Heart right ventricle (tissue), 16 donors: ENCODE measurements around the gene GALNT14. TPM values are rescaled to one million over a fixed set of nuclear protein-coding genes. Genes with fewer than 3 reads are reported as not detected.

Experiments
- ATAC-seq, 8 donors: fragments of 200-7000 bp; cut with Tn5 transposase; one replicate each; pipeline ENCODE4 v1.9.1; 2020; ENCODE audit warnings: mild to moderate bottlenecking in 8 of 8, moderate library complexity in 8 of 8, moderate number of reproducible peaks in 1 of 8
- DNase-seq, 2 donors: peaks; one replicate each; pipeline ENCODE4 v3.0.0-alpha.2; 2020
- H3K27ac ChIP-seq, 10 donors: fragments of 200-600 bp; sonication (generic) in 2 of 10; one replicate each; pipeline versions ENCODE4 v1.5.0 to v1.8.0; 2020 to 2022; ENCODE audit warnings: mild to moderate bottlenecking in 3 of 10
- H3K27me3 ChIP-seq, 7 donors: fragments of 200-600 bp; one replicate each; pipeline ENCODE4 v1.8.0; 2021 to 2022; ENCODE audit warnings: mild to moderate bottlenecking in 2 of 7
- H3K36me3 ChIP-seq, 9 donors: fragments of 200-600 bp; sonication (generic) in 1 of 9; one replicate each; pipeline versions ENCODE4 v1.5.0 to v1.8.0; 2020 to 2022; ENCODE audit warnings: mild to moderate bottlenecking in 2 of 9
- H3K4me1 ChIP-seq, 9 donors: fragments of 200-600 bp; sonication (generic) in 1 of 9; one replicate each; pipeline versions ENCODE4 v1.5.0 to v1.8.0; 2020 to 2022; ENCODE audit warnings: mild to moderate bottlenecking in 4 of 9
- H3K4me3 ChIP-seq, 10 donors: fragments of 200-600 bp; sonication (generic) in 2 of 10; one replicate each; pipeline versions ENCODE4 v1.5.0 to v1.8.0; 2020 to 2022; ENCODE audit warnings: mild to moderate bottlenecking in 7 of 10, moderate library complexity in 2 of 10
- H3K9me3 ChIP-seq, 11 donors: fragments of 200-600 bp in 10 of 11; sonication (generic) in 2 of 11; one replicate each; pipeline versions ENCODE4 v1.5.0 to v1.8.0; 2013 to 2022; ENCODE audit warnings: mild to moderate bottlenecking in 2 of 11, control low read depth in 1 of 11, moderate library complexity in 1 of 11
- whole genome bisulfite sequencing, 2 donors: extraction: QIAGEN DNeasy Blood & Tissue Kit; methylation state at CpG; one replicate each; pipeline ENCODE4 v1.1.7; 2013; ENCODE audit warnings: inconsistent platforms in 1 of 2; 5-methylcytosine and 5-hydroxymethylcytosine counted together
- intact Hi-C, 10 donors: fragments of 100-400 bp; cut with DNase I; formaldehyde crosslinking; loops; one replicate each; pipeline versions ENCODE4 v1.11.1 to v1.14.2; 2022
- polyA plus RNA-seq, 2 donors: library from polyadenylated mRNA; stranded (reverse); fragments of 200-250 nt; gene quantifications; one replicate each; pipeline ENCODE4 v1.2.3, GENCODE V29; 2013
- total RNA-seq, 10 donors: library from RNA; stranded (reverse); fragmentation: NEBNext Ultra II Directional in 3 of 10; extraction: Animal tissue kit (Norgen Biotek cat#: 25700) in 3 of 10; gene quantifications; one replicate each; pipeline versions ENCODE4 v1.2.1 to v1.2.4, GENCODE V29; 2021 to 2023
- TF ChIP-seq, protein P1 (sequence below), 9 donors: fragments of 200-600 bp; sonication (generic) in 2 of 9; IDR thresholded peaks; one replicate each; pipeline versions ENCODE4 v1.5.0 to v1.8.0; 2021 to 2022; ENCODE audit warnings: antibody characterized with exemption in 9 of 9, mild to moderate bottlenecking in 5 of 9, moderate library complexity in 1 of 9
- donor health status: Arrhythmogenic right ventricular cardiomyopathy.
- donor health status: ischemic (EF 13 %, LVEDD 7.1; RV severe dilation, severe dysfunction).
- donor health status: healthy with polysubstance abuse.
- donor health status: DM: no; HTN: yes; CAD: no.
- donor health status: DM: no; HTN: no; CAD: no.
- donor health status: ischemic (EF 25% LVEDD 6.9; RV normal size, moderate dysfunction).
- donor health status: ischemic (EF 25% LVEDD 5.7; RV mildly dilated, moderate dysfunction).
- donor health status: healthy.
- donor health status: DM: yes; HTN: yes; CAD: no.
- donor health status: Ischemic cardiomyopathy.
- donor health status: ischemic (EF 35%, LVEDD 5.7; RV mildly dilated, moderate dysfunction).
- donor health status: nonischemic (EF 11% LVEDD 7.7; RV severe dilation, severe dysfunction).
- donor health status: DM: yes; HTN: yes; CAD: no.
- donor health status: PGD.
- donor health status: ischemic (EF 29% LVEDD 5.4; RV normal size, mild dysfunction).
- donor health status: nonischemic (EF 23%, LVEDD 6.1; RV moderate dilation, normal function).

Gene GALNT14
- total and polyA plus RNA-seq, 12 donors, result 0.17 to 1.4 (median 0.63) TPM; not detected in 2

DNA sequence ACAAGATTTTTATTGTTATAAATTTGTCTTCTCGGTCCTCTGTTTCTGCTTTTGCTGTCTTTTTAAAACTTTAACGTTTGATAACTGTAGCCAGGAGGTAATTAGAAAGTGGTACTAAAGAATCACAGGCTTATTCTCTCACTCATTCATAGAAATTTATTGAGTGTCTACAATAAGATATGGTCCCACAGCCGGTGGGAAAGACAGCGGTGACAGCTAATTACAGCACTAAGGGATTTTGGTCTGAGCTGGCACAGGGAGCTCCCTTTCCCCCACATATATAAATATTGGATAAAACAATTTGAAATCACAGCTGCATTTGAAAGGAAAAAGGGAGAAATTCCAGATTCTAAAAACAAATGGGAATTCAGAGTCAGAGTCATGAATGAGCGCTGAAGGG, 237.9 kb downstream of the GALNT14 start:
- peaks cover 0 to 12% (median 0%) of the 10 kb centered on the region in 11 donors for H3K9me3 ChIP-seq
- 71% methylated on average over 5 of the region's 5 CpGs for WGBS, 2 donors

DNA sequence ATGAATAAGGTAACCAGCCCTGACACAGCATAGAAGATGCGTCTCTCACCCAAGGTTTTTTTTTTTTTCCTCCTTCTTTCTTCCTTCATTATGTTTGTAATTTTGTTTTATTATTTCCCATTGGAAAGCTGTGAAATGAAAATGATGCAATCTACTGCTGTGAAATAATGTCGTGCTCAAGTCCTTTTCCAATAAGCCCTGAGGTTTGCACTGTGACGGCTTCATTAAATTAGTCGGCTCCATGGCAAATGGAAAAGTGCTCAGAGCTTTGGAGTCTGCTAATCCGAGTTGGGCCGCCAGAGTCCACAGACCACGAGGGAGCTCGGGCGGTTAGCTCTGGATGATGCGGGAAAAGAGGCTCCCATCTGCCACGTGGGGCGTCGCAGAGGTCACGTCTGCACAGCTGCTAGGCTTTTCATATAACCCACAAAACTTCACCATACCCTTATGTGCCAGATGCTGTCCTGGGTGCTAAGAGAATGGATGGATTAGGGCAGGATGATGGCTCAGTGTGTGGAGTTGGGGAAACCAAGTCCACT, 238.7 kb downstream of the GALNT14 start:
- ATAC-seq, result no peak
- H3K27me3 ChIP-seq, result peaks cover 0 to 3% (median 0%) of the 10 kb centered on the region in 7 donors
- TF ChIP-seq, protein P1, sequence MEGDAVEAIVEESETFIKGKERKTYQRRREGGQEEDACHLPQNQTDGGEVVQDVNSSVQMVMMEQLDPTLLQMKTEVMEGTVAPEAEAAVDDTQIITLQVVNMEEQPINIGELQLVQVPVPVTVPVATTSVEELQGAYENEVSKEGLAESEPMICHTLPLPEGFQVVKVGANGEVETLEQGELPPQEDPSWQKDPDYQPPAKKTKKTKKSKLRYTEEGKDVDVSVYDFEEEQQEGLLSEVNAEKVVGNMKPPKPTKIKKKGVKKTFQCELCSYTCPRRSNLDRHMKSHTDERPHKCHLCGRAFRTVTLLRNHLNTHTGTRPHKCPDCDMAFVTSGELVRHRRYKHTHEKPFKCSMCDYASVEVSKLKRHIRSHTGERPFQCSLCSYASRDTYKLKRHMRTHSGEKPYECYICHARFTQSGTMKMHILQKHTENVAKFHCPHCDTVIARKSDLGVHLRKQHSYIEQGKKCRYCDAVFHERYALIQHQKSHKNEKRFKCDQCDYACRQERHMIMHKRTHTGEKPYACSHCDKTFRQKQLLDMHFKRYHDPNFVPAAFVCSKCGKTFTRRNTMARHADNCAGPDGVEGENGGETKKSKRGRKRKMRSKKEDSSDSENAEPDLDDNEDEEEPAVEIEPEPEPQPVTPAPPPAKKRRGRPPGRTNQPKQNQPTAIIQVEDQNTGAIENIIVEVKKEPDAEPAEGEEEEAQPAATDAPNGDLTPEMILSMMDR (IDR thresholded peaks at IDR 0.05), result no peak
- peaks cover 0 to 7% (median 3%) of the 10 kb centered on the region in 9 donors for H3K4me1 ChIP-seq
- intact Hi-C loops, result no loop called here
- 90 to 91% methylated on average over 14 of the region's 14 CpGs for WGBS, 2 donors
- DNase-seq, result no peak
- peaks cover 0 to 12% (median 0%) of the 10 kb centered on the region in 11 donors for H3K9me3 ChIP-seq
- H3K36me3 ChIP-seq, result no peaks in the 10 kb centered on the region
- H3K4me3 ChIP-seq, result no peak overlapping the region
- H3K27ac ChIP-seq, result no peak overlapping the region

More for the DNA sequence above, 237.9 kb downstream of the GALNT14 start:
- intact Hi-C loops, result no loop called here
- ATAC-seq (no peak), DNase-seq (no peak)
- H3K4me3 ChIP-seq, result no peak overlapping the region
- peaks cover 0 to 3% (median 0%) of the 10 kb centered on the region in 7 donors for H3K27me3 ChIP-seq
- no peaks in the 10 kb centered on the region for H3K4me1 ChIP-seq
- H3K27ac ChIP-seq, result no peak overlapping the region
- H3K36me3 ChIP-seq, result no peaks in the 10 kb centered on the region
- TF ChIP-seq, protein P1 (IDR thresholded peaks at IDR 0.05), result no peak

DNA sequence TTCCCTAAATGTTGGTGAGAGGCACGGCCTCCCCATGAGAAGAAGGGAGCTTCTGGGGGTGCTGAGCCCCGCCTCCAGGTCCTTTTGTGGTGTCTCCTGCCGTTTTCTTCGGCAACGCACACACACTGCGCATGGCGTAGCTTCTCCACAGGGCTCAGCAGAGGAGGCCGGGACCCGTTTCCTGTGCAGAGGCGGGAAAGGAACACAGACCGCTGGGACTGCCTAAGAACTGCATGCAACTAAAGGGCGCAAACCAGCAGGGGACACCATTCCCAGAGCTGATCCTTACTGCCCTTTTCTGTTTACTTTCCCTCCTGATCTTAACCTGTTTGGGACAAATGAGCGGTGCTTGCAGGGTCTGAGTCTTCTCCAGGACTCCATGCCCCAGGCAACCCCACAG, 240.7 kb downstream of the GALNT14 start:
- ATAC-seq (no peak), DNase-seq (no peak)
- TF ChIP-seq, protein P1 (IDR thresholded peaks at IDR 0.05), result no peak
- Histone ChIP-seq H3K4me1 (peaks cover 0 to 12% (median 7%) of the 10 kb centered on the region in 9 donors), H3K27me3 (peaks cover 0 to 3% (median 0%) of the 10 kb centered on the region in 7 donors), H3K27ac (no peak overlapping the region), H3K4me3 (no peak overlapping the region), H3K36me3 (no peaks in the 10 kb centered on the region), H3K9me3 (peaks cover 0 to 12% (median 0%) of the 10 kb centered on the region in 11 donors)
- intact Hi-C loops, result no loop called here
- WGBS, 2 donors, result 90 to 91% methylated on average over 13 of the region's 13 CpGs

DNA sequence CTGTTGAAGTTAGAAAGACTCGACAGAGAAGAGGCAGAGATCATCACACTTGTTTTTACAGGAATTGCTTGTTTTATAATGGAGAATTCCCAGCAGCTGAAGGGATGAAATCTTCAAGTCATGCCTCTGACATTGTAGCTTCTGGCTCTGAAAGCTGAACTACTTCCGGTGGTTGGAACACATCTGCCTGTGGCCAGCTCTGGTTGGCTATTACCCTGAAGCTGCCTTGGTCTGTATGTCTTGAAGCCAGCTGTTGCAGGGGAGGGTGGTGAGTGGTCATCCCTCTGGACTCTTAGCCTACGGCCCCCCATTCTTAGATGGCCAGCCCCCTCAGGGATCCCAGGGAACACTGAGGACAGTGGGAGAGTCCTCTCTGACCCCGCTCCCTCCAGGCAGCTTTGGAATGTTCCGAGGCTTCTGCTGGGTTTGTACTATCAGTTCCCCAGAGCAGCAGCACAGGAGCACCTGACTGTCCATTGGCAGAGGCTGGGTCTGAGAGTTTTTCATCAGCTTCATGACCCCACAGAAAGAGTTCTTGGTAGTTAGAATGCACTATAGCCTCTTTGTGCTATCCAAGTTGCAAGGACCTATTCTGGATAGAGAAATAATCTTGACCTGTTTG, 243.6 kb downstream of the GALNT14 start:
- Histone ChIP-seq H3K4me1 (peaks cover 0 to 12% (median 7%) of the 10 kb centered on the region in 9 donors), H3K36me3 (no peaks in the 10 kb centered on the region), H3K4me3 (no peak overlapping the region), H3K9me3 (peaks cover 0 to 14% (median 0%) of the 10 kb centered on the region in 11 donors), H3K27me3 (no peaks in the 10 kb centered on the region), H3K27ac (no peak overlapping the region)
- TF ChIP-seq, protein P1 (IDR thresholded peaks at IDR 0.05), result no peak
- ATAC-seq (peak in 4 of 8 donors; percentile 23 to 70 (median 56)), DNase-seq (no peak)
- 31 to 43% methylated on average over 5 of the region's 5 CpGs for WGBS, 2 donors
- intact Hi-C loops, result no loop called here
